CD14-positive monocyte (primary cell): ENCODE results near the gene HDAC8. TPM values are rescaled to one million over a fixed set of nuclear protein-coding genes. Genes with fewer than 3 reads are reported as not detected.

Source experiments
- DNase-seq, 3 donors: peaks; one replicate each; pipeline ENCODE4 v3.0.0-alpha.2; 2011 to 2022
- H2AFZ ChIP-seq: 2 replicates; pipeline ENCODE4 v1.6.0; 2012; ENCODE audit warnings: mild to moderate bottlenecking, low read depth, low read length, inconsistent platforms; ENCODE audit not compliant: insufficient read depth, poor library complexity, severe bottlenecking
- H3K27ac ChIP-seq, 2 donors: 1 replicate in 1 of 2; 2 replicates in 1 of 2; pipeline ENCODE4 v1.5.1; 2012 to 2013; ENCODE audit warnings: low read length in 2 of 2, control low read depth in 1 of 2, inconsistent platforms in 1 of 2, low read depth in 1 of 2, mild to moderate bottlenecking in 1 of 2
- H3K27me3 ChIP-seq, 2 donors: one replicate each; pipeline versions ENCODE4 v1.6.0 to v1.6.1; 2011 to 2013; ENCODE audit warnings: low read length in 2 of 2; ENCODE audit not compliant: control insufficient read depth in 2 of 2, insufficient read depth in 2 of 2
- H3K36me3 ChIP-seq, 2 donors: replicated peaks in 1 of 2; 1 replicate in 1 of 2; 2 replicates in 1 of 2; pipeline versions ENCODE4 v1.5.1 to v1.6.1; 2012 to 2013; ENCODE audit warnings: low read length in 2 of 2, control low read depth in 1 of 2, inconsistent platforms in 1 of 2, mild to moderate bottlenecking in 1 of 2; ENCODE audit not compliant: insufficient read depth in 2 of 2, control insufficient read depth in 1 of 2
- H3K4me1 ChIP-seq, 2 donors: 1 replicate in 1 of 2; 2 replicates in 1 of 2; pipeline versions ENCODE4 v1.5.1 to v1.6.1; 2012 to 2013; ENCODE audit warnings: low read length in 2 of 2, control low read depth in 1 of 2, inconsistent platforms in 1 of 2, mild to moderate bottlenecking in 1 of 2, moderate library complexity in 1 of 2; ENCODE audit not compliant: insufficient read depth in 2 of 2, control insufficient read depth in 1 of 2
- H3K4me2 ChIP-seq: replicated peaks from 2 replicates; pipeline ENCODE3; 2012; ENCODE audit warnings: low read length, moderate library complexity, mild to moderate bottlenecking; ENCODE audit not compliant: poor library complexity, severe bottlenecking; ENCODE audit errors: extremely low read depth
- H3K4me3 ChIP-seq, 3 experiments: fragments of 200-600 bp in 1 of 3; sonication (generic) in 1 of 3; replicated peaks in 1 of 3; 1 replicate in 2 of 3; 2 replicates in 1 of 3; pipeline ENCODE4 v1.5.1; 2011 to 2013; ENCODE audit warnings: low read length in 3 of 3, mild to moderate bottlenecking in 3 of 3, control low read depth in 2 of 3, low read depth in 2 of 3, inconsistent platforms in 1 of 3, moderate library complexity in 1 of 3
- H3K79me2 ChIP-seq: 2 replicates; pipeline ENCODE4 v1.6.0; 2012; ENCODE audit warnings: mild to moderate bottlenecking, control low read depth, inconsistent platforms, low read length, moderate library complexity; ENCODE audit not compliant: insufficient read depth
- H3K9ac ChIP-seq: 2 replicates; pipeline ENCODE4 v1.6.0; 2017; ENCODE audit warnings: low read length, mild to moderate bottlenecking; ENCODE audit not compliant: insufficient read depth, poor library complexity, severe bottlenecking
- H3K9me3 ChIP-seq, 2 donors: replicated peaks in 1 of 2; 1 replicate in 1 of 2; 2 replicates in 1 of 2; pipeline versions ENCODE4 v1.5.1 to v1.6.1; 2012 to 2013; ENCODE audit warnings: low read length in 2 of 2, control low read depth in 1 of 2; ENCODE audit not compliant: control insufficient read depth in 1 of 2, insufficient read depth in 1 of 2
- H4K20me1 ChIP-seq: 2 replicates; pipeline ENCODE4 v1.6.0; 2012; ENCODE audit warnings: mild to moderate bottlenecking, low read length, control low read depth, moderate library complexity; ENCODE audit not compliant: insufficient read depth
- H3K27ac Mint-ChIP-seq, 7 donors: one replicate each; pipeline ENCODE4 v1.8.0; 2020; ENCODE audit warnings: mild to moderate bottlenecking in 7 of 7, mixed read lengths in 7 of 7, moderate library complexity in 6 of 7, inconsistent platforms in 2 of 7
- H3K27me3 Mint-ChIP-seq, 3 donors: one replicate each; pipeline ENCODE4 v1.8.0; 2021 to 2022; ENCODE audit warnings: low read depth in 3 of 3, mild to moderate bottlenecking in 3 of 3, mixed read lengths in 3 of 3, moderate library complexity in 3 of 3, inconsistent platforms in 1 of 3
- H3K36me3 Mint-ChIP-seq, 2 donors: one replicate each; pipeline ENCODE4 v1.8.0; 2020; ENCODE audit warnings: mixed read lengths in 2 of 2, inconsistent platforms in 1 of 2, mild to moderate bottlenecking in 1 of 2
- H3K4me1 Mint-ChIP-seq: one replicate; pipeline ENCODE4 v1.8.0; 2020; ENCODE audit warnings: mild to moderate bottlenecking, mixed read lengths
- H3K4me3 Mint-ChIP-seq, 2 donors: one replicate each; pipeline ENCODE4 v1.8.0; 2020; ENCODE audit warnings: mild to moderate bottlenecking in 2 of 2, mixed read lengths in 2 of 2, moderate library complexity in 1 of 2
- H3K9me3 Mint-ChIP-seq, 7 donors: one replicate each; pipeline ENCODE4 v1.8.0; 2020 to 2022; ENCODE audit warnings: mixed read lengths in 7 of 7, mild to moderate bottlenecking in 6 of 7, moderate library complexity in 6 of 7, inconsistent platforms in 2 of 7
- CTCF ChIP-seq: fragments of 200-600 bp; IDR thresholded peaks from one replicate; pipeline ENCODE4 v1.8.0; 2022; ENCODE audit warnings: antibody characterized with exemption, mild to moderate bottlenecking
- WGBS: methylation state at CpG from one replicate; pipeline ENCODE4 v1.1.5; 2013; ENCODE audit warnings: missing lambda C conversion rate; ENCODE audit not compliant: insufficient coverage; 5-methylcytosine and 5-hydroxymethylcytosine counted together
- intact Hi-C, 2 donors: fragments of 100-400 bp; cut with micrococcal nuclease; formaldehyde crosslinking; loops; one replicate each; pipeline versions ENCODE4 v1.15.0 to v1.15.1; 2023
- polyA plus RNA-seq, 3 donors: library from polyadenylated mRNA; depleted of rRNA in 1 of 3; unstranded in 2 of 3; stranded (reverse) in 1 of 3; fragments of 300-500 nt in 2 of 3; fragments of >200 nt in 1 of 3; fragmentation: Illumina TruSeq in 2 of 3; gene quantifications; 1 replicate in 2 of 3; 2 replicates in 1 of 3; pipeline ENCODE4 v1.2.3, GENCODE V29; 2012 to 2021

HDAC8 gene
- polyA plus RNA-seq, 3 donors, result 14.3 to 22.9 (median 20.5) TPM

GRCh38 chrX:72421797-72422196 is 150.8 kb downstream of the HDAC8 start:
- no peaks in the 10 kb centered on the region for H4K20me1 ChIP-seq
- peaks cover 9 to 12% of the 10 kb centered on the region in 2 donors for H3K36me3 Mint-ChIP-seq
- no peak overlapping the region for H2AFZ ChIP-seq
- DNase-seq, result no peak
- intact Hi-C loops, result no loop called here
- H3K9me3 Mint-ChIP-seq, result peaks cover 12 to 32% (median 18%) of the 10 kb centered on the region in 7 donors
- TF ChIP-seq CTCF, result no peak
- peaks cover 2 to 24% of the 10 kb centered on the region in 2 donors for H3K9me3 ChIP-seq
- H3K27me3 Mint-ChIP-seq, result peaks cover 0 to 2% (median 0%) of the 10 kb centered on the region in 3 donors
- no peaks in the 10 kb centered on the region for H3K4me1 ChIP-seq
- H3K4me3 Mint-ChIP-seq, result no peak overlapping the region
- H3K36me3 ChIP-seq, result no peaks in the 10 kb centered on the region
- H3K4me1 Mint-ChIP-seq, result no peaks in the 10 kb centered on the region
- no peak overlapping the region for H3K4me3 ChIP-seq
- no peaks in the 10 kb centered on the region for H3K79me2 ChIP-seq
- no peaks in the 10 kb centered on the region for H3K27me3 ChIP-seq
- no peak overlapping the region for H3K4me2 ChIP-seq
- H3K27ac ChIP-seq, result no peak overlapping the region
- H3K9ac ChIP-seq, result no peak overlapping the region
- no peak overlapping the region for H3K27ac Mint-ChIP-seq

- Histone ChIP-seq H3K27ac (no peak overlapping the region), H3K79me2 (no peaks in the 10 kb centered on the region), H3K9ac (no peak overlapping the region), H2AFZ (no peak overlapping the region), H3K4me1 (no peaks in the 10 kb centered on the region), H4K20me1 (no peaks in the 10 kb centered on the region), H3K36me3 (no peaks in the 10 kb centered on the region), H3K27me3 (no peaks in the 10 kb centered on the region), H3K4me2 (no peak overlapping the region), H3K4me3 (no peak overlapping the region), H3K9me3 (no peaks in the 10 kb centered on the region)
- no peak for TF ChIP-seq CTCF
- Mint-ChIP-seq H3K9me3 (peaks cover 1 to 7% (median 3%) of the 10 kb centered on the region in 7 donors), H3K4me1 (peaks cover 2% of the 10 kb centered on the region), H3K27me3 (peaks cover 0 to 3% (median 1%) of the 10 kb centered on the region in 3 donors), H3K4me3 (no peak overlapping the region), H3K27ac (no peak overlapping the region), H3K36me3 (peaks cover 13 to 19% of the 10 kb centered on the region in 2 donors)
- WGBS, result 100% methylated on average over 1 of the region's 1 CpG
- no peak for DNase-seq
- intact Hi-C loops, result no loop called here
Observed at GRCh38 chrX:72409993-72410392, 162.7 kb downstream of the HDAC8 start.
